ENCODE measurements around the gene AREG.

- TF ChIP-seq CTCF (conservative IDR thresholded peaks at IDR 0.05; ENCODE audit: low read depth, low read length) (no peak), EZH2 (IDR thresholded peaks at IDR 0.05; ENCODE audit: low read length, unreplicated experiment) (no peak)
These were observed 45.8 kb downstream of the AREG start for GRCh38 chr4:74490736-74491135.

Measured in PC-3 (cell line).